ENCODE results near the gene NAIF1.
"Not testable (repeated sequence)": the region's sequence is repeated elsewhere in the genome, so short reads cannot be mapped to it uniquely, and the experiment has no call there.

Gene NAIF1

GRCh38 chr9:128087262-128087661 lies 20.1 kb upstream of the NAIF1 start:
- no peak for DNase-seq (ENCODE audit: low spot score)

DNA sequence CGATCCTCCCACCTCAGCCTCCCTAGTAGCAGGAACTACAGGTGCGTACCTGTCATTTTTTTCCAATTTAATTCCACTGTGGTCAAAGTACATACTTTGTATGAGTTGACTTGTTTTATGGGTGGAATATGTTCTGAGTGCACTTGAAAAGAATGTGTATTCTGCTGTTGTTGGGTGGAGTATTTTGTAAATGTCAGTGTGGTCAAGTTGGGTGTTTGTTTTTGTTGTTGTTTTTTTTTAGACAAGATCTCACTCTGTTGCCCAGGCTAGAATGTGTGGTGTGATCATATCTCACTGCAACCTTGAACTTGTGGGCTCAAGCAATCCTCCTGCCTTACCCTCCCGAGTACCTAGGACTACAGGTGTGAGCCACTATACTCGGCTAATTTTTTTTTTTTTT lies 18.8 kb upstream of the NAIF1 start:
- DNase-seq (ENCODE audit: low spot score) = no peak

DNA sequence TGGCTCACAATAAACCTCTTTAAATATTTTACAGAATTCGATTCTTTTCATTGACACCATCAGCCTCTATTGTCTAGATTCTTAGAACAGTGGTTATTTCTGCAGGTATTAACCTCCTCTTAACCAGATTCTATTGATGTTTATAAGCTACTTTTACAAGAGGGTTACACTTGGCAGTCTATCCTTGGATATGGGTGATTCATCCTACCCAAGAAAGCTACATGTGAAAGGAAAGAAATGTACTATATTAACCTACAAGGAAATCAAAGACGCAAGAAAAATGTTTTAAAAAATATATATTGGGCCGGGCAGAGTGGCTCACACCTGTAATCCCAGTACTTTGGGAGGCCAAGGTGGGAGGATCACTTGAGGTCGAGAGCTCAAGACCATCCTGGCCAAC lies 17.6 kb upstream of the NAIF1 start:
- DNase-seq (ENCODE audit: low spot score) = no peak

DNA sequence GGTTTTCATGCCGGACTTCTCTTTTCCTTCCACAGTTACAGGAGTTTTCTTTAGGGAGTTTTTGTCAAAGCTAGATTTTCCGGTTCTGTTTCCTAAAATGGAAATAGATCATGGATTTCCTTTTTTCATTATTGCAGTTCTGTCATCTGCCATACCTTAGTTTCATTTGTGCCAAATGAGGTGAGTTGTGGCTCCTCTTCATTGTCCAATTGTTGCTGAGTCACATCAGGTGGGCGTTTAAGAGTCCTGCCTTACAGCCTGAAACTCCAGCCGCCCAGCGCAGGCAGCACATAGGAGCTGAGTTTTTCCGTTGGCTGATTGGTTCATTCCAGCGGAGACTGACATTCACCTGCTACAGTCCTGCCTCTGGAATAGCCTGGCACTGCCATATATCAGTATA lies 15.0 kb upstream of the NAIF1 start:
- DNase-seq (ENCODE audit: low spot score) = peak; percentile 86

- DNase-seq (ENCODE audit: low spot score) = no peak
These were observed 13.9 kb upstream of the NAIF1 start for GRCh38 chr9:128081056-128081455.

DNA sequence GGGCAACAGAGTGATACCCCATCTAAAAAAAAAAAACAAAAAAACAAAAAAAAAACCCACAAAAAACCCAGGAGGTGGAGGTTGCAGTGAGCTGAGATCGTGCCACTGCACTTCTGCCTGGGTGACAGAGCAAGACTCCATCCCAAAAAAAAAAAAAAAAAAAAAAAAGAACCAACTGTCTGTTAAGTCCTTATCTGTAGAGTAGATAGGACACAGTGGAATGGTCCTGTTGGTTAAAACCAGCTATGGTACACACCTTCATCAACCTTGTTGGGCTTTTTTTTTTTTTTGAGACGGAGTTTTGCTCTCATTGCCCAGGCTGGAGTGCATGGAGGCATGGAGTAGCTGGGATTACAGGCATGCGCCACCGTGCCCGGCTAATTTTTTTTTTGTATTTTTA lies 13.1 kb upstream of the NAIF1 start:
- no peak for DNase-seq (ENCODE audit: low spot score)

DNA sequence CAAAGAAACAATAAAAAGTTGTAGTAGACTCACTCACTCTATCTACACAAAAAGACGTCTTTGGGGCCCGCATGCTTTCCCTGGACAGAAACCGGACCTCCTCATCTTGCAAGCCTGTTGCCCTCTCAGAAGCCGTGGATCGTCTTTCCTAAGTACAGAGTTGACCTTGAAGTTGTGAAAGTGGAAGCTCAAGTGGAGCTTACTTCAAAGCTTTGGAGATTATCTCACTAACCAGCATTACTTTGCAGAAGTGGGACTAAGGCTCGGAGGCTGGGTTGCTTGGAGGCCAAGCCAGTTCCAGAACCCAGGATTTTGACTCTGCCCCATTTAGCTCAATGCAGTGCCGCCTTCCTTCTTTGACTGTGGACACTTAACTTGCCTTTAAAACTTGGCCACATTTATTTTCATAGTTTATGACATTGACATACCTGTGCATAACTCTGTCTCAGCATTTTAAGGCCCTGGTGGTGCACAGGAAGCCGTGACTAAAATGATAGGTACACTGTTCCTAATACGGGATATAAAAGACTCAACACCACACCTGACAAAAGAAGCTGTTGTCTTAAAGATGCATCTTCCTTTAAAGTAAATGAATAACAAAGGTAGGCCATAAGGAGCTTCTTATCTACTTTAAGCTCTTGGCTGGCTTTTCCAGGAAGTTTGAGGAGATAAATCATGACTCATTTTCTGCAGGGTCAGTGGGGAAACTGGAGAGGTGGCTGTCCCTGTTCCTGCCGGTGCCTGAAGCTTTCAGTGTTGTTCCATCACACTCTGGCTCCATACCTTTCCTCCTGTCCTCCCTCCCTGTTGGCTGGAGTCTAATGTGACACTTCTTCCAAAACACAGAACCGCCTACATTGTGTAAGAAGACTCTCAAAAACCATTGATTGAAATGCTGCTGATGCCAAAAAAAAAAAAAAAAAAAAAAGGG lies 11.6 kb upstream of the NAIF1 start:
- DNase-seq (ENCODE audit: low spot score) = peak; percentile 42

DNA sequence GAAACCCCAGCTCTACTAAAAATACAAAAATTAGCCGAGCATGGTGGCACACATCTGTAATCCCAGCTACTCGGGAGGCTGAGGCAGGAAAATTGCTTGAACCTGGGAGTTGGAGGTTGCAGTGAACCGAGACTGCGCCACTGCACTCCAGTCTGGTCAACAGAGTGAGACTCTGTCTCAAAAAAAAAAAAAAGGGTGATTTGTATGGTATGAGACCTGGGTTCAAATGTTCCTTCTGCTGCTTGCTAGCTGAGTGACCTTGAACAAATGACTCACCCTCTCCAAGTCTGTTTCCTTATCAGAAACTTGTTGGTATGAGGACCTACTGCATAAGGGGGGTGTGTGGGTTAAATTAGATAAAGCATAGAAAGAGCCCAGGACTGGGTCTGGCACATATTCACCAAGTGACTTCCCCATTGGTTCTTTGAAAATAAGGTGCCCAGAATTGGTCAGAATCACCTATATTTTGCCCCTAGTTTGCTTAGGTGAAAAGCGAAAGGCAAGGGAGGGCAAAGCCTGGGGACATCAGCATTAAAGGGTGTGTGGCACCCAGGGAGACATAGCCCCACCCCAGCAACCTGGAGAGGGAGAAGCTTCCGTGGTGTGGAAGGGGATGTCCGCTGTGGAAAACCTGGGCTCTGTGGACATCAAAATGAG lies 10.9 kb upstream of the NAIF1 start:
- DNase-seq (ENCODE audit: low spot score) = no peak

GRCh38 chr9:128073253-128073886 lies 6.2 kb upstream of the NAIF1 start:
- DNase-seq (ENCODE audit: low spot score) = no peak

- DNase-seq (ENCODE audit: low spot score) = no peak
These were observed 5.3 kb upstream of the NAIF1 start for GRCh38 chr9:128072144-128073021.

GRCh38 chr9:128071475-128071874 lies 4.4 kb upstream of the NAIF1 start:
- not testable (repeated sequence) for DNase-seq (ENCODE audit: low spot score)

- DNase-seq (ENCODE audit: low spot score) = no peak
These were observed 3.8 kb upstream of the NAIF1 start for GRCh38 chr9:128070874-128071273.

DNA sequence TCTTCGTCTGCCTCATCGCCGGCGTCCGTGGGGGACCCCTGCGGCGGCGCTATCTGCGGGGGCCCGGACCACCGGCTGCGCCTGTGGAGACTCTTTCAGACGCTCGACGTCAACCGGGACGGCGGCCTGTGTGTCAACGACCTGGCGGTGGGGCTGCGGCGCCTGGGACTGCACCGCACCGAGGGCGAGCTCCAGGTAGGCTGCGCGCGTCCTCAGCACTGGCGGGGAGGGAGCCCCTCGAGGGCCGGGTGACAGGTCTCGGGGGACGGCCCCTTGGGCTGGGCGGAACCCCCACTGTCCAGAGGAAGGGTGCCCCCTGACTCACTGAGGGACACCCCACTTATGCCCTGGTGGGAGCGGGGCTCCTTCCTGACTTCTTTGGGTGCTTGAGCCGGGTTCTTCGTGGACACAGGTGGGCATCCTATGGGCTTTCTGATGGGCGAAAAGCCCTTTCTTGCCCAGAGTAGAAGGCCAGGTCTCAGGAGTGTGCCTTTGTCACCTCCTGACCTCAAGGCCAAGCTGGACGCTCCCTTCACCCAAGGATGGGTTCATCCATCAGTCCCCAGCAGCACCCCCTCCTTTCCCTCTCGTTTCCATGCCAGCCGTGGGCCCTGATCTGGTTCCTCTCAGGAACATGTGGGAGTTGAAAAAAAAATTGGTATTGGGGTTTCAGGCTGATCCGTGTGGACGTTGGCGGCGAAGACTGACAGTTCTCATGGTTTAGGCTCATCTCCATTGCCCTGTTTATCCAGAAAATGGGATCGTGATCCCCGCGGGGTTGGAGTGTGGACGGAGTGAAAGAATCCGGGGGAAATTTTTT lies 1.5 kb upstream of the NAIF1 start:
- DNase-seq (ENCODE audit: low spot score) = peak; percentile 35

DNA sequence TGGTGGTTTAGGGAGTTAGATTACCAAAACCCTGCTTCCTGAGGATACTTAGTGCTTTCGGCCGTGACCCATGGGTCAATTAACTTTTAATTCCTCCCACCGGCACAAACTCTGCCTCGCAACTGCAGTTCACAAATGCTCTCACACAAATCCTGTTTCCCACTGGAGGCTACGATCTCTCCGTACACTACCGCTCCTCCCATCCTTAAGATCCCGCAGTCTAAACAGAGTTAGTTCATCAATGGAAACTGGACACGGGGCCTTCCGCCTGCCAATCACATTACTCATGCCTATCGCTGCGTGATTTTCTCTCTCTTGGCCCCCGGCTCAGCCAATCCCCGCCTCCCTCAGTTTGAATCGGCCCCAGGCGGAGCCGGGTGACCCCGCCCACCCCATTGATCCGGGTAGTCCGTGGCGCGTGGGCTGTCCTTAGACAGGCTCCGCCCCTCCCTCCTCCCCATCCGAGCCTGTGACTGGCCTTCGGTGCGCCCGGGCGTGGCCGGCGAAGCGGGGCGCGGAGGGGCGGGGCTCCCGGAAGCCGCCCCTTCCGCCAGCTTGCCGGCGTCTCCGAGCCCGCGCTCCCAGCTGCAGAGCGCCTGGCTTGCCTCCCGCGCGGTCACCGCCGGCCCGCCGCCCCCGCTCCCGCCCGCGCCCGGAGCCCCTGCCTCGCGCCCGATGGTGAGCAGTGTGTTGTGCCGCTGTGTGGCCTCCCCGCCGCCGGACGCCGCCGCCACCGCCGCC lies 695 bp upstream of the NAIF1 start, which contains the start of gene SLC25A25:
Gene SLC25A25 (plus strand): TSS at position 588 of the 741 bp plus-strand sequence. CDS start 88 bp downstream, at position 676.
- DNase-seq (ENCODE audit: low spot score) = peak; percentile 98

DNA sequence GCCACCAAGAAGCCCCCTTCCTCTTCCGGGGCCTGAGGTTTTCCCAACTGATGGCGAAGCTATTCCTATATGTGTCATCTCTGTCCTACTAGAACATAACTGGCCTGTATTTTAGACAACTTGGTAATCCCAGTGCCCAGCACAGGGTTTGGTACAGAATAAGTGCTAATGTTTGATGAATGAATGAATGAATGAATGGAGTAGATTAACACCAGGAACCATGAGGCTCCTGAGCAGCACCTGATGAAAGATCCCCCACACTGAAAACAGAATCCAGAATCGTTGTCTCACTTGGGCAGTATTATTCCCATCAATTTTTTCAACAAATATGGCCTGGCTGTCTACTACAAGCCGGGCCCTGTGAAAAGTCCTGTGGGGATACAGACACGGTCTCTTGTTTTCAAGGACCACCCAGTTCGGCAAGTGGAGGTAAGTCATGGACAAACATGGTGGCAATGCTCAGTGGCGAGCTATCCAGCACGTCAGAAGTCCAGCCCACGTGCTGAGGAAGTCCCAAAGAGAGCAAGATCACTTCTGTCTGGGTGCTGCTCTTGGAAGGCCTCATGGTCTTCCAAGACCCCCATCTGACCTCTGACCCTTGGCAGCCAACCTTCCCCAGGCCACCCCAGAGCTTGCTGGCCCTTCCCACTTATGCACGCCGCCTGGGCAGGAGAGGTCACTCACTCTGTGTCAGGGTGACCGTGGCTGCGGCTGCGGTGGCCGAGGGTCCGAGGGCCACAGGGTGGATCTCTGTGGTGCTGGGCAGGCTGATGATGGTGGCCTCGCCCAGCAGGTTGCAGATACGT lies 1.0 kb downstream of the NAIF1 start:
- DNase-seq (ENCODE audit: low spot score) = no peak

GRCh38 chr9:128062846-128063831 lies 4.0 kb downstream of the NAIF1 start:
- no peak for DNase-seq (ENCODE audit: low spot score)

DNA sequence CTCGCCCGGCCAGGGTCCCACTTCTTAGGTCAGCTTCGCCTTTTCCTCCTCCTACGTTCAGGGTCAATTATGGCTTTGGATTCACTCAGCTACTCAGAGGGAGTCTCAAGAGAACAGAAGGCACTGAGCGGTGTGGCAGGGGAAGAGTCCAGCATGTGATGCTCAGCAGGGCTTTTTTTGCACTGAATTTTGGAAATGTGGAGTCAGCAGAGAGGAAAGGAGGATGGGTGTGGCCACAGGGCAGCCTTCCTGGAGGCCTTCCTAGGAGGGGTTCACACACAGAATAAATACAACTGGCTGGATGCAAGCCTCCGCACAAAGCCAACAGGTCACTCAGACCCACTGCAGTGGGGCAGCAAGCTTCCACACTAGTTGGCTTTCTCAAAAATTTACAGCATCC lies 4.8 kb downstream of the NAIF1 start:
- DNase-seq (ENCODE audit: low spot score) = no peak
